DMS53 treated with DMSO at 0.1 percent for 48 hours (cell line): ENCODE results near the gene IPO4.

Experiments used
- DNase-seq: peaks from one replicate; lab custom pipeline; 2025; ENCODE audit not compliant: unreplicated experiment; lab: John Stamatoyannopoulos, UW

IPO4 gene

DNA sequence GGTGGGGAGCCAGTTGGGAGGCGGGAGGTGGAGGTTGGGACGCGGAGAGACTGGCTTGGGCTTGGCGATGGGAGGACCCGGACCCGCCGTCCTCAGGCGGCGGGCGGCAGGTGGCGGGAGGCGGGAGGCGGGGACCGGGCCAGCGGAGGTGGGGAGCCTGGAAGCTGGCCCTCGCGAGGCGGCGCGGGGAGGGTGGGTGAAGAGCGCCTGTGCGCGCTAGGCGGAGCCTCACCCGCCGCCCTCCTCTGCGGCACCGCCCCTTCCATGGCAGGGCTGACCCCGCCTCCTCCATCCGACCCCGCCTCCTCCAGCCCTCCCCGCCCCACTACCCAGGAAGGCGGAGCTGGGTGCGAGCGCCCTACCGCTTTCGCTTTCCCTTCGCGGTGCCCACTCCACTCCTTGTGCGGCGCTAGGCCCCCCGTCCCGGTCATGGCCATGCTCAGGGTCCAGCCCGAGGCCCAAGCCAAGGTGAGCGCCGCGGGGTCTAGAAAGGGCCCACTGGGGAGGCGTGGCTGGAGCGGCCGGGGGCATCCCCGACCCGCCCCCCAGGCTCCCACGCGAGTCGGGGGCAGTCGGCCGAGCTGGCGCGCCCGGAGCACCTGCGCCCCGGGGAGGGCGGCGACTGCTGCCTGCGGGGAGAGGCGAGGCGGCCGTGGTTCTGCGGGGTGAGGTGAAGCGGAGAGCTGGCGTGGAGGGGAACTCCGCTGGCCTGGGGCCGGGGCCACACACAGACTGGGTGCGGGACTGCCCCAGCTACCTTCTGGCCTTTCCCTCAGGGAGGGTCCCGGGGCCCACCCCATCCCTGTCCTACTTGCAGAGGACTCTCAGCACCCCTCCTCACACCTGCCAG is 52.6 kb downstream of the IPO4 start, which contains the start of gene PSME1:
TSS of gene PSME1 (plus strand) at position 361 of the 850 bp plus-strand sequence. CDS start at position 430, 69 bp downstream.
- peak; percentile 57 for DNase-seq

DNA sequence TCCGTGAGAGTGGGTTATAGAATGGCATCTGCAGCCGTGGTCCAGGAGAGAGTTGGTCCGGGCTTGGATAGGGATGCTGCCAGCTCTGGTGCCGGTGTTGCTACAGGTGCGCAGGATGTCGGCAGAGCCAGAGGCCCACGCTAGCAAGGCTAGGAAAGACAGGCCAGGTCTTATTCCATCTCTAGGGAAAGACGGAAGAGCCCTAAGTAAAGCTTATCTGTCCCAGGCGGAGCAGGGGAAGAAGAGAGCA is 53.1 kb downstream of the IPO4 start:
- DNase-seq: peak; percentile 57

DNA sequence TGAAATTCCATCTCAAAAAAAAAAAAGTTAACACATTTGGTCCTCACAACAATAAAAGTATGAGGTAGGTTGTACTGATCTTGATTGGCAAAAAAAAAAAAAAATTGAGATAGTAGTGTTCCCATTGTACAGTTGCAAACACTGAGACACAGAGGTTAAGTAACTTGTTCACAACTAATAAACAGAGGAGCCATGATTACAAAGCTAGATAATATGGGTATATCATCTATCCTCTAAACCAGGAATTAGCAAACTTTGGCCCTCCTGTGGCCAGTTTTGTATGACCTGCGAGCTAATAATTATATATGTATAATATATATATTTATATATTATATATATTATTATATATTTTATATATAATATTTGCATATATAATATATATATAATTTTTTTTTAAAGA is 54.9 kb downstream of the IPO4 start:
- DNase-seq: no peak

DNA sequence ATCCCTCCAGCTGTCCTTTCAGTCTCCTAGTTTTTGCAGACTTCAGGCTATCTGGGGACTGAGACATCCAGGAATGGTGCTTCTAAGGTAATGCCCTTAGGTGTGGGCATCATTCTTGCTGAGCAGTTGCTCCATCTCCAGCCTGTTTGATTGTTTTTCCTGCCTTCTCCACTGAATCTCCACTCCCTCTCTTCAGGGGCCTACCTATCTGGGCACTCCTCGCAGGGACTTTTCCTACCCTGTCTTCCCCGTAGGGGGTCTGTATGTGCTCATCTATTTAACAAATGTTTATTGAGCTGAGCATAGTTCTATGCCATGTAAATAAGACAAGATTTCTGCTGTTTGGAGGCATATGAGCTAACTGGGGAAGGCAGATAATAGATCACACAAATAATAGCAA is 55.6 kb downstream of the IPO4 start:
- DNase-seq: no peak

DNA sequence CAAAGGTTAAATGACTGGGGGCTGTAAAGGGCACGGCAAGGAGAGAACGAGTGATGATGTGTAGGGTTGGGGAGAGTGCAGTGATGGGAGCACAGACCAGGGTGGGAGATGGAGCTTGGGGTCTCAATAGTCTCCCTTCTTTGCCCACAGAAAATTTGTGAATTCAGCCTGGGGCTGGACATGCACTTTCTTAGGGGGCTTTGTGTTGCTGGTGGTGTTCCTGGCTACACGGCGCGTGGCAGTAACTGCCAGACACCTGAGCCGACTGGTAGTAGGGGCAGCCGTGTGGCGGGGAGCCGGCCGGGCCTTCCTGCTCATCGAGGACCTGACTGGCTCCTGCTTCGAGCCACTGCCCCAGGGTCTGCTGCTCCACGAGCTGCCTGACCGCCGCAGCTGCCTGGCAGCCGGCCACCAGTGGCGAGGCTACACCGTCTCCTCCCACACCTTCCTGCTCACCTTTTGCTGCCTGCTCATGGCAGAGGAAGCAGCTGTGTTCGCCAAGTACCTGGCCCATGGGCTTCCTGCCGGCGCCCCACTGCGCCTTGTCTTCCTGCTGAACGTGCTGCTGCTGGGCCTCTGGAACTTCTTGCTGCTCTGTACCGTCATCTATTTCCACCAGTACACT is 56.4 kb downstream of the IPO4 start:
- peak; percentile 36 for DNase-seq

DNA sequence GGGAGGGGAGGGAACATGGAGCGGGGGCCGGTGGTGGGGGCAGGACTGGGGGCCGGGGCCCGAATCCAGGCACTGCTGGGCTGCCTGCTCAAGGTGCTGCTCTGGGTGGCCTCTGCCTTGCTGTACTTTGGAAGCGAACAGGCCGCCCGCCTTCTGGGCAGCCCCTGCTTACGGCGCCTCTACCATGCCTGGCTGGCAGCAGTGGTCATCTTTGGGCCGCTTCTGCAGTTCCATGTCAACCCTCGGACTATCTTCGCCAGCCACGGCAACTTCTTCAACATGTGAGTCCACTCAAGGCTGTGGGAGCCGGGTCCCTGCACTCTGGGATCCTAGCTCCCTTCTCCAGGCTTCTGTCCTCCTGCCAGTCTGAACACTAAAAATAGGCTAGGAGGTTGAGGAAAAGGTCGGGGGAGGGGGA is 57.1 kb downstream of the IPO4 start:
- no peak for DNase-seq

DNA sequence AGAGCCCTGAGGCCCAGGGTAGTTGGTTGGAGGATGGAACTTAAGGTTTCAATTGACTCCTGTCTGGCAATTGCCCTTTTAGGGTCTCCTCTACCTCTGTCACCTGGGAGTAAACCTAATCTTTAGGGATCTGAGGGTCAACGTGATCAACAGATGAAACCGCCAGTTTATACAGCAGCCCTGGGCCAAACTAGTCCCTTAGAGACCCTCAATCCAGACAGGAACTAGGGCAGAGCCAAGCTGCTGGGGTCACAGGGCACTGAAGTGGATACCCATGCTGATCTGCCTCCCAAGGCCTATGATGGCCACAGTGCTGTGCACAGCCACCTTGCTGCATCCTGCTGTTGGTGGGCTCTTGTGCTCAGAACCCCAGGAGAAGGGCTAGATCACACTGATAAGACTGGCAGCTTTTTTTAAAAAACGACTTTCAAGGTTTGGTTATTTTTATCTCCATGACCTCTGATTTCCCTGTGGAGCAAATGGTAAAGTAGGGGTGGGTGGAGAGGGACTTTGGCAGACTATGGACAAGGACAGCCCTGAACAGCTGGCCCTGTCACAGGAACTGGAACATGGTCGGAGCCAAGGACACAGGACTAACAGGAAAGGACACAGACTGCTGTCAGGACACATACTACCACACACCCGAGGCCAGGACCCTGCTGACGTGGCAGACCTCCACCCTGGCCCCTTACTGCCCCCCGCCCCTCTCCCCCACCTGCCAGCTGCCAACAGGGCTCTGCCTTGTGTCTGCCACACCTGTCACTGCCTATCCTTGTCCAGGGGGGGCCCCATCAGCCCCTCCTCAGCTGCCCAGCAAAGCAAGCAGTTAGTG is 57.7 kb downstream of the IPO4 start:
- DNase-seq: no peak

DNA sequence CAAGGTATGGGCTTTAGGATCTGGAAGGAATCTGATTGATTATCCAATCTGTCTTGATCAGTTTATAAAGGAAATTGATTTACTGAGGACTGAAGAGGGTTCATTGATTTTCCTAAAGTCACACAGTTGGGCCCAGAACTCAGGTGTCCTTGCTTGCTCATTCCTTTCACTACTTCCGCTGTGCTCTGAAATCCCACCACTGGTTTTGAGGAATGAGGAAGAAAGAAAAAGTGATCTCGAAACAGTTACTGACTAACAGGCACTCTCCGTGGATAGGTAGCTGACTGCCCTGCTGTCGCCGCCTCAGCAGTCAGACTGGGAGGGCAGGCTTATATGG is 58.3 kb downstream of the IPO4 start, which contains the start of gene FITM1:
TSS of gene FITM1 (plus strand) at position 280 of the 337 bp plus-strand sequence. CDS start 905 bp downstream, outside the sequence.
- no peak for DNase-seq
